ENCODE measurements around the gene GAS7. TPM values are rescaled to one million over a fixed set of nuclear protein-coding genes. Genes with fewer than 3 reads are reported as not detected.

The GAS7 gene
- polyA plus RNA-seq, 1 experiment: 1.4 TPM

DNA sequence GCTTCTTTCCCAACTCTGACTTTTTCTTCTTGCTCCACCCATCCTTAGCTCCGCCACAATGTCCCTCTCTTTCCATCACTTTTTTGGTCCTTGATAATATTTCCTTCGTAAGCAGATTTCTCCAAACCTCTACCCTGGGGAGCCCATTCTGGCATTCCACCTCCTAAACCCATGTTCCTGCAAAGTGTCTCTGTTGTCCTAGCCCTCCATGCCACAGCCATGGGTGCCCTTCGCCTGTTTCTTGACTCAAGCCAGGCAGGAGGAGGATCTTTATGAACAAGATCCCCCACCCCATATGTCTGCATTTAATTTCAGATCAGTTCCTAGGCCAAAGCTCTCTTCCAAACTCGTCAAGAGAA, 42.4 kb downstream of the GAS7 start:
- H3K27me3 ChIP-seq (ENCODE audit: control insufficient read depth, insufficient read depth, low read length): peaks cover 1% of the 10 kb centered on the region; the same call in 1 of the 2 replicates
- H3K4me3 ChIP-seq (ENCODE audit: low read depth, low read length): no peak overlapping the region
- ChIA-PET POLR2A (no interaction called here), CTCF (no interaction called here)
- H3K36me3 ChIP-seq (ENCODE audit: control insufficient read depth, insufficient read depth, low read length): no peaks in the 10 kb centered on the region
- no peak for DNase-seq (ENCODE audit: low read depth)
- TF ChIP-seq, protein P1, sequence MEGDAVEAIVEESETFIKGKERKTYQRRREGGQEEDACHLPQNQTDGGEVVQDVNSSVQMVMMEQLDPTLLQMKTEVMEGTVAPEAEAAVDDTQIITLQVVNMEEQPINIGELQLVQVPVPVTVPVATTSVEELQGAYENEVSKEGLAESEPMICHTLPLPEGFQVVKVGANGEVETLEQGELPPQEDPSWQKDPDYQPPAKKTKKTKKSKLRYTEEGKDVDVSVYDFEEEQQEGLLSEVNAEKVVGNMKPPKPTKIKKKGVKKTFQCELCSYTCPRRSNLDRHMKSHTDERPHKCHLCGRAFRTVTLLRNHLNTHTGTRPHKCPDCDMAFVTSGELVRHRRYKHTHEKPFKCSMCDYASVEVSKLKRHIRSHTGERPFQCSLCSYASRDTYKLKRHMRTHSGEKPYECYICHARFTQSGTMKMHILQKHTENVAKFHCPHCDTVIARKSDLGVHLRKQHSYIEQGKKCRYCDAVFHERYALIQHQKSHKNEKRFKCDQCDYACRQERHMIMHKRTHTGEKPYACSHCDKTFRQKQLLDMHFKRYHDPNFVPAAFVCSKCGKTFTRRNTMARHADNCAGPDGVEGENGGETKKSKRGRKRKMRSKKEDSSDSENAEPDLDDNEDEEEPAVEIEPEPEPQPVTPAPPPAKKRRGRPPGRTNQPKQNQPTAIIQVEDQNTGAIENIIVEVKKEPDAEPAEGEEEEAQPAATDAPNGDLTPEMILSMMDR (IDR thresholded peaks at IDR 0.05; ENCODE audit: insufficient read depth, low read depth, low read length): no peak

DNA sequence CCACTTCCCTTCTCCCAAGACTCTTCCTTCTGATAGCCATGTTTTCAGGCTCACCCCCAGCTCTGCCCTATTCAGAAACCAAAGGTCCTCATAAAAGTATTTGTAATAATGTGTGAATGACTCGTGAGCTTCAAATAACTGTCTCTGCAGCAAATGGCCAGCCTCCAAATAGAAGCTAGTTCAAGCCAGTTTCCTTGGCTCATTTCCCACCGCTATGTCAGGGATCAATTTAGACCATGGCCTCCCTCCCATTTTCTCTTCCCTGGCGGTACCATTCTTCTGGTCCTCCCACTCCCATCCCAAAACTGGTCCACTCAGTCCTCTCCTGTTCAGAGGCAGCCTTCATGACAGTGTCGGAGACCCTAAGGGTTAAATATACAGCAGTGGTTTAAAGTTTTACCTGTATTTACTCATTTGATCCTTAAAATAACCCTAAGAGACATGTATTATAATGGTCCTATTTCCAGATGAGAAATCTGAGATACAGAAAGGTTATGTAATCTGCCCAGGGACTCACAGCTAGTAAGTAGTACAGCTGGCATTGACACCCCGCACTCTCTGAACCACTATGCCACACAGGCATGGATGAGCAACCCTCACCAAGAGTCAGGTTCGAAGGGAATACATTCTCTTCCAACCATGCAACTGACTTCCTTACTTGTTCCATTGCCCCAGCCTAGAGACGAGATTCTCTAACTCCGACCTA, 42.9 kb downstream of the GAS7 start:
- Histone ChIP-seq H3K27me3 (ENCODE audit: control insufficient read depth, insufficient read depth, low read length) (peaks cover 1% of the 10 kb centered on the region; the same call in 1 of the 2 replicates), H3K4me3 (ENCODE audit: low read depth, low read length) (no peak overlapping the region), H3K36me3 (ENCODE audit: control insufficient read depth, insufficient read depth, low read length) (no peaks in the 10 kb centered on the region)
- ChIA-PET POLR2A (no interaction called here), CTCF (no interaction called here)
- DNase-seq (ENCODE audit: low read depth): no peak
- TF ChIP-seq, protein P1 (IDR thresholded peaks at IDR 0.05; ENCODE audit: insufficient read depth, low read depth, low read length): no peak

DNA sequence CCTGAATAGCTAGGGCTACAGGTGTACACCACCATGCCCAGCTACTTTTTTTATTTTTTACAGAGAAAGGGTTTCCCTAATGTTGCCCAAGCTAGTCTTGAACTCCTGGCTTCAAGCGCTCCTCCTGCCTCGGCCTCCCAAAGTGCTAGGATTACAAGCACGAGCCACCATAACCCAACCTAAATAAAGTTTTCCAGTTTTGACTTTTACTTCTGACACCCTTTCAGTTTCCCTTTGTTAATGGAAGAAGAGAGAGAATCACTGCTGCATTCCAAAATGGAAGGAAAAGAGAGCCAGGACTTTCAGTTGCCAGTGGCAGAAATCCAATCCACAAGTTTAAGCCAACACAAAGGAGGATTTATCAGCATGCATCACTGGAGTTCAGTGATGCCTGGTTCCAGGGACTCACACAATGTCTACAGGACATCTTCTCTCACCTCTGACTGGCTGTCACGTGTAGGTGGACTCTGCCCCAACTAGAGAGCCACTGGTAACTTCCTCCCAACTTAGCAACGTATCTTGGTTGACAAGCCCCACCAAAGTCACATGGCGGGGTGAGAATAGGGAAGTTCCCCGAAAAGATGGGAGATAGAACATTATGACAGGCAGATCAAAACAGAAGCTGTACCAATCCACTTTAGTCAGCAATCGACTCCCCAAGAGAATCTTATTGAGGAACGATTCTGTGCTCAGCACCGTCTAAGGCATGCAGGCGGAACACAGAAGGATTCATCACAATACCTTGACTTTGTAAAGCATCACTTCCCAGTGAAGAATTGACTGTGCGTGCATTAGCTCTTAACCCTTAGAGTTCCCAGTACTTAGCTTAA, 46.5 kb downstream of the GAS7 start:
- no peaks in the 10 kb centered on the region for H3K36me3 ChIP-seq (ENCODE audit: control insufficient read depth, insufficient read depth, low read length)
- POLR2A ChIA-PET: no interaction called here
- TF ChIP-seq, protein P1 (IDR thresholded peaks at IDR 0.05; ENCODE audit: insufficient read depth, low read depth, low read length): no peak
- H3K27me3 ChIP-seq (ENCODE audit: control insufficient read depth, insufficient read depth, low read length): peaks cover 1% of the 10 kb centered on the region; the same call in 1 of the 2 replicates
- CTCF ChIA-PET: no interaction called here
- no peak overlapping the region for H3K4me3 ChIP-seq (ENCODE audit: low read depth, low read length)
- no peak for DNase-seq (ENCODE audit: low read depth)

DNA sequence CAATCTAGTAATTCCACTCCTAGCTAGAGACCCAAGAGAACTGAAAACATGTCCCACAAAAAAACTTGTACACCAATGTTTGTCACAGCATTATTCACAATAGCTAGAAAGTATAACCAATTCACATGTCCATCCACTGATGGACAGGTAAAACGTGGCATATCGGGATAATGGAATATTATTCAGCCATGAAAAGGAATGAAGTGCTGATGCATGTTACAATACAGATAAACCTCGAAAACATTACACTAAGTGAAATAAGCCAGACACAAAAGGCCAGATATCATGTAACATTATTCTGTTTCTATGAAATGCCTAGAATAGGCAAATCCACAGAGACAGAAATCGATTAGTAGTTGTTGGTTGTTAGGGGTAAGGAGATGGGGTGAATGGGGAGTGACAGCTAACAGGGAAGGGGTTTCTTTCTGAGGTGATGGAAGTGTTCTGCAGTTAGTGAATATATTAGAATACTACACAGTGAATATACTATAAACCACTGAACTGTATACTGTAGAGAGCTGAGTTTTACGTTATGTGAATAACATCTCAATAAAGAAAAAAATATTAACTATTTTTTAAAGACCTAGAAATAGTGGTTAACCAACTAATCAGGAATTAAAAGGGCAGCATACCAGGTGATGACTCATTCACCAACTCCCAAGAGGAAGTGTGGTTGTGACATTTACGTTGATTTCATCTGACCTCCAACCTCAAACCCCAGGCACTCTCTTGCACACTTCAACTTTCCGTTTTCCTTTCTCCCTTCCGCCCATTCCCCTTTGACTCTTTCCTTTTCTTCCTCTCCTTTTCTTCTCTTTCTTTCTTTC, 48.6 kb downstream of the GAS7 start:
- ChIA-PET CTCF (interaction anchor here (0.6 kb wide), 1 partner anchor 11 kb away, joined by 3 read pairs; no protein-coding TSS in a partner anchor), POLR2A (no interaction called here)
- no peak for DNase-seq (ENCODE audit: low read depth)
- TF ChIP-seq, protein P1 (IDR thresholded peaks at IDR 0.05; ENCODE audit: insufficient read depth, low read depth, low read length): no peak
- Histone ChIP-seq H3K27me3 (ENCODE audit: control insufficient read depth, insufficient read depth, low read length) (0 out of 2 replicates have a peak, but pooled peaks cover 3% of the 10 kb centered on the region), H3K36me3 (ENCODE audit: control insufficient read depth, insufficient read depth, low read length) (no peaks in the 10 kb centered on the region), H3K4me3 (ENCODE audit: low read depth, low read length) (no peak overlapping the region)
